GM21526 (cell line): ENCODE results near the gene PVALEF.

Experiments
- ATAC-seq: cut with Tn5 transposase; IDR thresholded peaks from one replicate; pipeline ENCODE4 v1.9.1; 2021; ENCODE audit warnings: moderate library complexity; ENCODE audit not compliant: unreplicated experiment, low FRiP score

Gene PVALEF

DNA sequence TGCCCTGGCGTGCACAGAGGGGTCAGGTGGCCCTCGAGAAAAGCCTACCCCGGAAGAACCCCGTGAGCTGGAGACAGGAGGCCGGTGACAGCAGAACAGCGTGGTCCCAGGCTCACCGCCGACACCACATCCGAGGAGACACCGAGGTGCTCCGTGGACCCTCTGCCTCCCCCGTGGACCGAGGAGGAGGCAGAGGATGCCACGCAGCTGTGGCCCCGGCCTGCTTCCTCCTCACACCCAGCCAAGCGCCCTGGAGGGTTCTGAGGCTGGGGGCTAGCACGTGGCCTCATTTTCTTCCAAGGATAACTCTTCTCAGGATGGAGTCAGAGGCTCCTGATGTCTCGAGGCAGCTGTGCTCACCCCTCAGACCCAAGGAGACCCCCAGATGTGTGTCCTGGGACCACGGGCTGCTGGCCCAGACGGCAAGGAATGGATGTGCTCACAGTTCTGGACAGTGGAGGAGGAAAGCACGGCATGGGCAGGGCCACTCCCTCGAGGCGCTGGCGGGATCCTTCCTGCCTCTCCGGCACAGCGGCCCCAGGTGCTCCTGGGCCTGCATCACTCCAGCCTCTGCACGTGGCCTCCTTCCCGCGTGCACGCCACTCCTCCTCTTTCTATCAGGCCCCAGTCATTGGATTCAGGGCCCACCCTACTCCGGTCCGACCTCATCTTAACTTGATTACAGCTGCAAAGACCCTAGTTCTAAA, 4.4 kb upstream of the PVALEF start:
- no peak for ATAC-seq

DNA sequence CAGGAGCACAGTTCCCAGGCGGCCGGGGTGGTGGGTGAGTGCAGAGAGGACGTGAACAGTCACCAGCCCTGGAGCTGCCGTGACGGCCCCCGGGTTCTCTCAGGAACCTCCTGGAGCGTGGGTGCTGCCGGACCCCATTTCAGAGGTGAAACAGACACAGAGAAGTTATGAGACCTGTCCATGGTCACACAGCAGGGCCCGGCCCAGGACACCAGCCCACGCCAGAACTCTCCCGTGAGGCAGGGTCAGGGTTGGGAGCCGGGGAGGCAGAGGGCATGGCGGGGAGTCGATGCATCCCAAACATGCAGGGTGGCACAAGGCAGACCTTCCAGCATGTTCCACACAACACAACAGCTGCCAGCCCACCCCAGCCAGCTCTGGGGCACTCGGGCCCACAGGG, 3.8 kb upstream of the PVALEF start:
- no peak for ATAC-seq

DNA sequence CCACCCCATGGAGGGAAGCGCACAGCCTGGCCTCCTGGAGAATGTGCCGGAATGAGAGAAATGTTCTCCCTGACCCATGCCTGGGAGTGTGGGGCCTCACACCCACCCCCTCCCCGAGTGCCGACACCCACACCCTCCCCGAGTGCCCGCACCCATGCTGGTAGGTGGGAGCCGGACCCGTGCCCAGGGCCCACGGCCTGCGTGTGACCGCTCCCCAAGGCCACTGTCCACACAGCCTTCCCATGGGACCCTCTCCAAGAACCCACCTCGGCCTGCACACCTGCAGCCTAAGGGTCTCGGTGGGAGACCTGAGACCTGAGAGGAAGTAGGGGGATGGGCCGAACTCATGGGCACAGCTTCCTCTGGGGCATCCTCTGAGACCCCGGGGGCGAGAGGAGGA, 3.3 kb upstream of the PVALEF start:
- no peak for ATAC-seq

DNA sequence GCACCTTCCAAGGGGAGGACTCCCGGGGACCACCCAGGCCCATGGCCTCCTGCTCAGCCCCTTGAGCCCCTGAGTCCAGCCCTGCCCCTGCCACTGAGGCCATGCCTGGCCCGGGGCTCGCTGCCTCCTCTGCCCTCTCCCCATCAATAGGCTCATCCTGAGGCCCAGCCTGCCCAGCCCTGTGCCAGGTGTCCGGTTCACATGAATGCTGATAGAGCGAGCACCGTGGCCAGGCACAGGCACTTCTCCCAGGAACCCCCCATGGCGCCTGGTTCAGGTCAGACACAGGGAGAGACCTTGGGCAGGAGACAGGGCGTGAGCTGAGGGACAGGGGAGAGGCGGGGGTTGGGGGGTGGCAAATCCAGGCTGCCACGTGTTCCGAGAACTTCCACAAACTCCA, 2.8 kb upstream of the PVALEF start:
- ATAC-seq = no peak

DNA sequence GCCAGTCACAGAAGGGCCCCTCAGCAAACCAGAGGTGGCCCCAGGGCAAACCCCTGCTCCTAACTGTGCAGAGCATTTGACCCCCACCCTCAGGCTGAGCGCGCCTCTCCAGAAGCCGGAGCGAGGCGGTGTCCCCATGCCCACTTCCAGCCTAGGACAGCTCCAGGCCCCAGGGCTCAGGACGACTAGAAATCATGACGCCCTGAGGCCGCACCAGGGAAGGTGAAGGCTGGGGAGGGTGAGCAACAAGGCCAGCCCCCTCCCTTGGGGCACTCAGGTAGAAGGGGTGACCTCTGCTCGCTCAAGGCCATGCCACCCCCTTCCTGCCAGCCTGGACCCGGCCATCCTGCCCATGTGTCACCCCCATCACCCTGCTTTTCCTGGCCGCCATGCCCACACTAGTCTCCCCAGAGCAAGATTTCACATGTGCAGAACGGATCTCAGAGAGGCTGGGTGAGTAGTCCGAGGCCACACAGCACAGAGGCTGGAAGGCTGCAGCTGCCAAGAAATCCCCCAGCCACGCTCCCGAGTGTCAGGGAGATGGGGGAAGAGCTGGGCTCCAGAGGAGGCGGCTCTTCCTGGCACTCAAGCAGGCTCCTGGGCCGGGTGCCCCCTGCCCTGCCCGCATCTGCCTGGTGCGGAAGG, 2.1 kb upstream of the PVALEF start:
- no peak for ATAC-seq

DNA sequence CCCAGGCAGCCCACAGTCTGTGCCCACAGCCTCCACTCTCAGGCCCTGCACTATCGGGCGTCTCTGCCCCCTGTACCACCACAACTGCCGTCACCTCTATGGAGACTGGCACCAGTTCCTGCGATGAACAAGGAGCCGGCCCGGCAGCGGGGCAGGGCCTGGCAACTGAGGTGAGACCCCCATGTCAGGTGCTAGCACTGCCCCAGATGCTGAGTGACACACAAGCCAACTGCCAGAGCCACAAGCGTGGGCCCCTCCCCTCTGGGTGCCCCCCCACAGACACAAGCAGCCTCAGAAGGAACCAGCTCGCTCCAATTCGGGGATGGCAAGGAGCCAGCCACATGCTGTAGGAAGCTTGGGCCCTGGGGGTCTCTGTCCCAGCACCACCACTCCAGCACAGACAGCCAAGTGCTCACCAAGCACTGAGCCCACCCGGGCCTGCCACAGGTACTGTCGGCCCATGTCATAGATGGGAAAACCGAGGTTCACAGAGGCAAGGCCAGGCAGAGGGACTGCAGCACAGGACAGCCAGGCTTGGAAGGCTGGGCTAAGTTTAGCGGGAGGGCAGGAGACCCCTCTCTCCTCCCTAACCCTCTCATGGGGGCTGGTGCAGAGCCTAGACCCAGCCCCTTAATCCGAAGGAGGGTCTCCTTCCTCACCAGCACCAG, 1.5 kb upstream of the PVALEF start:
- ATAC-seq = no peak

DNA sequence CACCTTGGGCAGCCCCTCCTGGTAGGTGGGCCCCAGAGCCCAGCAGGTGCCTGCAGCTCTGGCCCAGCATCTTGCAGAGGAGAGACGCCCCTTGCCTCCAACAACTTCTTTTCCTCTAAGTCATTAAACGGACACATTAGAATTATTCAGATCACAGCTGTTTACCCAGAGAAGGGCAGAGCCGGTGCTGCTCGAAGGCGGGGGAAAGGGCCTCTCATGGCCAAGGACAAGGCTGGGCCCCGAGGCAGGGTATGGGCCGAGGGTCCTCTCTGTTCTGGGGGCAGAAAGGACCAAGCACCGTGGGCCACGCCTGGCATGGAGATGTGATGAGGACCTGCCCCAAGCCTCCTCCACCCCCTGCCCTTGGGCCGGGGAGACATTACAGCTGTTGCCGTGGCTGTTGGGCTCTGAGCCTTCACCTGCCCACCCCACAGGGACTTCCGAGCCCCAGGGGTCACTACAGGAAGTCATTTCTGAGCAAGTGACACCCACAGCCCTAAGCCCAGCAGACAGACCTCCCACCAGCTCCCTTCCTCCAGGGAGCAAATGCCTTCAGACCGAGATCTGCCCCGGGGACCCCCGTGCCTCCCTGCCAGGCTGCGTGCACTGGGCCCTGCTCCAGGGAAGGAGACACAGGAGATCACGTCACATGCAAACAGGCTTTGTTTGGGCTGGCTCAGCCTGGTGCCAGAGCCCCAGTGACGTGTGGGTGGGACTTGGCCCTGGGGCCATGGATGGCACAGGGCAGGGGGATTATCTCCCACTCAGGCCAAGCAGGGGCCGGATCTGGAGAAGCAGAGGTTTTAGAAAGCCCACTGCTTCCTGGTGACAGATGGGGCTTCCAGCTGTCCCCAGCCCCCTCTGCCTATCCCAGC, 699 bp upstream of the PVALEF start:
- ATAC-seq = no peak

DNA sequence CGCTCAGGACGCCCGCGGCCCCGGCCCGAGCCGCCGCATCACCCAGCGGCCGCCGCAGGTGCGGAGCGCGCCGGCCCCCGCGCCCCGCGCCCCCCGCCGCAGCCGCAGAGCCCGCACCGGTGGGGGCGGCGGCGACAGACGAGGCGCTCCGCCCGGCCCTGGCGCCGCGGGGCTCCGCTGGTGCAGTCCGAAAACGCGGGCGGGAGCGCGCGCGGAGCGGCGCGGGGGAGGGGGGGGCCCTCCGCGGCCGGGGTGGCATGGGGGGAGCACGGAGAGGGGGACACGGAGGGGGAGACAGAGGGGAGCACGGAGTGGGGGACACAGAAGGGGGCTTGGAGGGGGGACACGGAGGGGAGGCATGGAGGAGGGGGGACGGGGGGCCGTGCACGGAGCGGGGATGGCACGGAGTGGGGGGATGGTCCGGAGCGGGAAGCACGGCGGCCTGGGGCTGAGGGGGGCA, 756 bp downstream of the PVALEF start, which contains the start of gene AATK:
TSS of gene AATK (minus strand) at position 189 of the 460 bp plus-strand sequence. CDS start 229 bp downstream, outside the sequence.
- ATAC-seq = no peak

DNA sequence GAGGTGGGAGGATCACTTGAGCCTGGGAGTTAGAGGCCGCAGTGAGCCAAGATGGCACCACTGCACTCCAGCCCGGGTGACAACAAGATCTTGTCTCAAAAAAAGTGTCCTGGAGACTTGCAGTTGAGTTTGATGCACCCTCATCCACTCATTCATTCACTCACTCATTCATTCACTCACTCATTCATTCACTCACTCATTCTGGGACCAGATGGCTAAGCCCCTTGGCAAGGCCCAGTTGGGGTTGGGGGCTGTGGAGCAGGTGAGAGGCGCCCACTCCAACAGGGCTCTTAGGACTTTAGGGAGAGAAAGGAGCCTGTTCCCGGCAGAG, 1.9 kb downstream of the PVALEF start:
- ATAC-seq = no peak

DNA sequence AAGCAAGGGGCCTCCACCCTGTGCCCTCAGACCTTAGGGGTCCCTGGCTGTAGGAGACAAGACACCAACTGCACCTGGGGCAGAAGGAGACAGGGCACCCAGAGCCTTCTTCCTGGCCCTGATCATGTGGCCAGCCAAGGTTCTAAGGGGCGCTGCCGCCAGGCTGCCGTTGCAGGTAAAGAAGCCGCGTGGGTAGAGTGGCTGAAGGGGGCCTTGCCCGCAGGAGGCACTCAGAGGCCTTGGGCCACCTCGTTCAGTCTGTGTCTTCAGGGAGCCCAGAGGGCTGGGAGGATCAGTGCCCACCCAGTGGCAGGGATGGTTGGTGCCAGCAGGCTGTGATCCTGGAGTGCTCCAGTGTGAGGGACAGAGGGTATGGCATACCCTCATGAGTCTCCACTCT, 2.3 kb downstream of the PVALEF start:
- ATAC-seq = no peak

DNA sequence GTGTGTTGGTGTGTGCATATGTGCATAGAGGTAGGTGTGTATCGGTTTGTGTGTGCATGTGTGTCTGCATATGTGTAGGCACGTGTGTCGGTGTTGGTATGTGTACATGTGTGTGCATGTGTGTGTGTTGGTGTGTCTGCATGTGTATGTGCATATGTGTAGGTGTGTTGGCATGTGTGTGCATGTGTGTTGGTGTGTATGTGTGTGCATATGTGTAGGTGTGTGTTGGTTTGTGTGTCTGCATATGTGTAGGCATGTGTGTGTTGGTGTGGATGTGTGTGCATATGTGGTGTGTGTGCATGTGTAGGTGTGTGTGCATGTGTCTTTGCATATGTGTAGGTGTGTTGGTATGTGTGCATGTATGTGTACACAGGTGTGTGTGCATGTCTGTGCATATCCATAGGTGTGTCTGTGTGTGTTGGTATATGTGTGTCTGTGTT, 4.6 kb downstream of the PVALEF start:
- ATAC-seq = no peak

DNA sequence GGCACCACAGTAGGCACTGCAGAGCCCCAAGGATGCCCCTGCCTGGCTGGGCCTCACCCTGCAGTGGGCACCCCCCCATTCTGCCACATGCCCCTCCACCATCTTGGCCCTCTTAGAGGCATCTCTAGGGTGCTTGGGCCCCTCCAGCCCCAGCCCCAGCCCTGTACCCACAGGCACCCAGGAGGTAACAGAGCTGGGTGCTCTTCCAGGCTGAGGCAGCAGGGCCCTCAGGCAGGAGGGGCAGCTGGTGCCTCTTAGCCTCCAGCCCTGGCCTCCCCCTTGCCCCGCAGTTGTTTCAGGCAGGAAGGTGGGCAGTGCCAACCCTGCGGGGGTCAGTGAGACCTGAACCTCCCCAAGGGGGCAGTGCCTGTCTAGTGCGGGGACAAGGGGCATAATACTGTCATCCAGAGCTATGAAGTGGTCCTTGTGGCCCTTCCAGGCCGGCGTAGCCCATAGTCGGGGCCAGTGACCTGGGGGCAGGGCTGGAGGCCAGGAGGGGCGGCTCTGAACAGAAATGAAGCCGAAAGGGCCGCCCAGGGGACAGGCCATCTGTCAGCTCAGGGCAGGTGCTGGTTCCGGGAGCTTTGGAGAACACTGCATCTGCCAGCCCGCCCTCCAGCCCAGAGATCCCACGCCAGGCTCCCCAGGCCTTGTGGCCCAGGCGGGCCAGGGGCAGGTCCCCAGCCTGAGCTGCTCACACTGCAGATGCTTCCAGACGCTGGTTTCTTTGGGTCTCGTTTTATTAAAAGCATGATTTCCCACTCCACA, 5.6 kb downstream of the PVALEF start:
- ATAC-seq = no peak

DNA sequence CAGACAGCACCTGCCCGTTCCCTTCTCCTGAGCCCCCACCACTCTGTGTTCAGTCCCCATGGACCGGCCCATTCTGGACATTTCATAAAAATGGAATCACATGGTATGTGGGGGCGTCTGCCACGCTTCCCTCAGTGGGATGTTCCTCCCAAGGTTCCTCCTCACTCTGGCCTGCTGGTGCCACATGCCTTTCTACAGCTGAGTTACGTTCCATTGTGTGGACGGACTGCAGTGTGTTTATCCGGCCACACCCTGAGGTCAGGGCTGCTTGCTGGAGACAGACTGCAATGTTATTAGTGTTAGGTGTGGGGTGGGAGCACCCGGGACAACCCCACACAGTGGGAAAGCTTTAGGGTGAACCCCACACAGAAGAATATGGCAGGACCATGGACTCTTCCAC, 6.6 kb downstream of the PVALEF start:
- no peak for ATAC-seq

DNA sequence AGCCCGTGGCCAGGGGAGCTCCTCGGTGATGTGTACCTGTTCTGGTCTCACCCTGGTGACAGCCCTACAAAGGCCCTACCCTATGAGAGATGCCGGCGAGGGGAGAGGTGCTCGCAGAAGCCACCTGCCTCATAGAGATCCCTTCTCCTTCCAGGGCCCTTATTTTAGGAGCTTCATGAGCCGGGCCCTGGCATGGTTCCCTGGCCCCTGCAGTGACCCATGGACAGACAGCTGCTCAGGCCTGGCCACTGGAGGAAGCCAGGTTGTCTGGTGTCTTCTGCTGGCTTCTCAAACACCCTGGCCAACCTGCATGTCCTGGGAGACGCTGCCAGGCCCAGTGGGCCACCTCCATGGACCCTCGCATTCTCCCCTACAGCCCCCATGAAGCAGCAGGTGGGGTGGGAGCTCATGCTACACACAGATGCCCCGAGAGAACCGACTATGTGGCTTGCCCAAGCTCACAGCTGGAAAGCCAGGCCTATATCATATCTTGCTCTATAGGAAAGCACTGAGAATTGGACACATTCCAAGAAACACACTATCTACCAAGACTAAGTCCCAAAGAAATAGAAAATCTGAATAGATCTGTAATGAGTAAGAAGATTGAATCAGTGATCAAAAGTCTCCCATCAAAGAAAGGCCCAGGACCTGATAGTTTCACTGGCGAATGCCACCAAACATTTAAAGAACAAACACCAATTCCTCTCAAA, 7.9 kb downstream of the PVALEF start:
- no peak for ATAC-seq

DNA sequence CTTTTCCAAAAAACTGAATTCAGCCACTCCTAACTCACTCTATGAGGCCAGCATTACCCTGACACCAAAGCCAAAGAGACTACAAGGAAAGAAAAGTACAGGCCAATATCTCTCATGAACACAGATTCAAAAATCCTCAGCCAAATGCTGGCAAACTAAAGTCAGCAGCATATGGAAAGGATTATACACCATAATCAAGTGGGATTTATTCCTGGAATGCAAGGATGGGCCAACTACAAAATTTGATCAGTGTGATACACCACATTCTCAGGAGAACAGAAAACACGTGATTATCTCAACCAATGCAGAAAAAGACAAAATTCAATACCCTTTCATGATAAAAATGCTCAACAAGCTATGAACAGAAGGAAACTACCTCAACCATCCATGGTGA, 8.5 kb downstream of the PVALEF start:
- ATAC-seq = no peak

DNA sequence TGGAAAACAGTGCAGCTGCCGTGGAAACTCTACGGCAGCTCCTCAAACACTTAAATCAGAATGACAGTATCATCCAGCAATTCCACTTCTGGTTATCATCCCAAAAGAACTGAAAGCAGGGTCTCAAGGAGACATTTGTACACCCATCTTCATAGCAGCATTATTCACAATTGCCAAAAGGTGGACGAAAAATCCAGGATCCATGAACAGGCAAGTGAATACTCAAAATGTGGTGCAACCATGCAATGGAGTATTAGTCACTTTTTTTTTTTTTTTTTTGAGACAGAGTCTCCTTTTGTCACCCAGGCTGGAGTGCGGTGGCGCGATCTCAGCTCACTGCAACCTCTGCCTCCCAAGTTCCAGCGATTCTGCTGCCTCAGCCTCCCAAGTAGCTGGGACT, 11.4 kb downstream of the PVALEF start:
- ATAC-seq = no peak

DNA sequence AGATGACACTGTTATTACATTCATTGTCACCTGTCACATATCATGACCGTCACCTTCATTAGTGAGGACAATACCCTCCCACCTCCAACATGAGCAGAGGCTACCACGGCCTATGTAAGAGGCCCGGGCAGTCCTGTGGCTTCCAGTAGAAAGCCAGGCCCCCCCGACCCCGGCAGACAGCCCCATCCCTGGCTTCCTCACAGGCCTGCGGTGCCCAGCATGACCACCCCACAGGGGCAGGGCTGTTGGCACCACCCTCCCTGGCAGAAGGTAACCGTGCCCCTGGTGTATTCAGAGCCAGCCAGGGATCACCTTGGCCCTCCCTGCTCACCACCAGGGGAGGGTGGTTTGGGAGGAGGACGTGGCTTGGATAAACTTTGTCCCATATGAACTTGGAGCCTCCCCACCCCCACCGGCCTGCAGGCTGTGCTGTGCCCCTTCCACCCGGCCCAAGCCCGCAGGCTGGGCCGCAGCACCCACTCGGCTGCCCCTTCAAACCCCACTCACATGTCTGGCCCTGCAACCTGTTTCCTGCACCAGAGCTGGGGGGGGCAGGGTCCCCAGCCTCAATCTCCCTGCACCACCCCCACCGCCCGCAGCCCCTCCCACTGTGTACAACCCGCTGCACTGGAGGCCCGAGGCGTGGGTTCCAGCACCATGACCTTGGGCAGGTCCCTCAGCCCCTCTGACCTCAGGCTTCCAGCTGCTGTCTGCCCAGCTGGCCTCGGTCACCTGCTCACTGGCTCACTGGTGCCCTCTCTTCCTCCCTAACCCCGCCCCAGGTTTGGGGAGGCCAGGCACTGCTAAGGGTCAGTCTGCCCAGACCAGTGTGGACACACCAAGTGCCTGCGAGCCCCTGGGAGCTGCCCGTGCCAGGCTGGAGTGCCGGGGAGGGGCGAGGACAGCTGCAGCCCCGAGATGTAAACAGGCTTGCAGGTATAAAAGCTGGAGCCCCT, 13.1 kb downstream of the PVALEF start:
- ATAC-seq = no peak

DNA sequence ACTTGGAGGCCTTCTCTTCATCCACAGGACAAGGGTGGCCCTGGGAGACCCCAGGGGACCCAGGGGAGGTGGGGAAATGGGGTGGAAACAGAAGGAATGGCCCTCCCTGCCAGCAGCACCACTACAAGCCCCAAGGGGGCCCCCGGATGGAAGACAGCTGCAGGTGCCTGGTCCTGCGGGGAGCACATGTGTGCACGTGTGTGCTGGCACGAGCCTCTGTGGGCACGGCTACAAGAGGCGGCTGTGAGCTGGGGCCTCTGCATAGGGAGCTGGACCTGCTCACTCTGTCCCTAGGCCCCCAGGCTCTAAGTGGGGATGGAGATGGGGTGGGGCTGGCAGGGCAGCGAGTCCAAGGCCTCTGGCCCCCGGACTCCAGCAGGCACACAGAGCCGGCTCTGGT, 13.9 kb downstream of the PVALEF start:
- no peak for ATAC-seq
